Caco-2 (cell line): ENCODE measurements around the gene BMAL1. TPM values are rescaled to one million over a fixed set of nuclear protein-coding genes. Genes with fewer than 3 reads are reported as not detected.

ENCODE experiments used
- BruUV-seq: library from RNA; stranded (reverse); fragments of 400-500 nt; replicated peaks from 2 replicates; lab custom pipeline; 2021; lab: Mats Ljungman, UMichigan
- CTCF ChIA-PET: fragments of 300-600 bp; sonication (Branson Sonifier 250); formaldehyde crosslinking; loops from one replicate; lab custom pipeline; 2022; ENCODE audit warnings: antibody characterized with exemption; lab: Charles Lee
- POLR2A ChIA-PET: fragments of 300-600 bp; sonication (Branson Sonifier 250); formaldehyde crosslinking; loops from one replicate; lab custom pipeline; 2022; ENCODE audit warnings: antibody characterized with exemption; lab: Charles Lee
- DNase-seq, 2 experiments: peaks; one replicate each; pipeline versions ENCODE4 v3.0.0 to v3.0.0-alpha.2; 2020 to 2022
- H3K27me3 ChIP-seq: replicated peaks from 2 replicates; pipeline ENCODE4 v1.6.0; 2011; ENCODE audit warnings: low read length; ENCODE audit not compliant: control insufficient read depth, insufficient read depth
- H3K36me3 ChIP-seq: 2 replicates; pipeline ENCODE4 v1.5.1; 2011; ENCODE audit warnings: low read length; ENCODE audit not compliant: control insufficient read depth, insufficient read depth
- H3K4me1 ChIP-seq: fragments of 250-450 bp; sonication (Bioruptor Pico); 2 replicates; pipeline ENCODE4 v1.5.1; 2020; ENCODE audit warnings: mild to moderate bottlenecking
- H3K4me3 ChIP-seq: 2 replicates; pipeline ENCODE4 v1.5.1; 2011; ENCODE audit warnings: low read depth, mild to moderate bottlenecking, control low read depth, low read length
- H3K9me3 ChIP-seq: fragments of 250-450 bp; sonication (Bioruptor Pico); 2 replicates; pipeline ENCODE4 v1.5.1; 2020; ENCODE audit warnings: mild to moderate bottlenecking, moderate library complexity
- H3K27ac Mint-ChIP-seq: one replicate; pipeline ENCODE4 v1.8.0; 2022; ENCODE audit warnings: mixed read lengths; ENCODE audit not compliant: unreplicated experiment
- H3K27me3 Mint-ChIP-seq: one replicate; pipeline ENCODE4 v1.8.0; 2022; ENCODE audit warnings: mixed read lengths; ENCODE audit not compliant: insufficient read depth, unreplicated experiment
- H3K36me3 Mint-ChIP-seq: one replicate; pipeline ENCODE4 v1.8.0; 2022; ENCODE audit warnings: mild to moderate bottlenecking, mixed read lengths; ENCODE audit not compliant: insufficient read depth, unreplicated experiment
- H3K4me1 Mint-ChIP-seq: one replicate; pipeline ENCODE4 v1.8.0; 2022; ENCODE audit warnings: low read depth, mixed read lengths; ENCODE audit not compliant: unreplicated experiment
- H3K4me3 Mint-ChIP-seq: one replicate; pipeline ENCODE4 v1.8.0; 2022; ENCODE audit warnings: mild to moderate bottlenecking, moderate library complexity, mixed read lengths; ENCODE audit not compliant: unreplicated experiment
- H3K9me3 Mint-ChIP-seq: one replicate; pipeline ENCODE4 v1.8.0; 2022; ENCODE audit warnings: mixed read lengths; ENCODE audit not compliant: unreplicated experiment
- intact Hi-C: fragments of 100-400 bp; cut with micrococcal nuclease; formaldehyde crosslinking; loops from one replicate; pipeline ENCODE4 v1.10.0; 2022; ENCODE audit not compliant: unreplicated experiment
- total RNA-seq: library from RNA; stranded (reverse); gene quantifications from 2 replicates; pipeline ENCODE4 v1.2.3, GENCODE V29; 2022
- TF ChIP-seq, protein P1 (sequence below), 2 experiments: fragments of 200-600 bp in 1 of 2; IDR thresholded peaks; 1 replicate in 1 of 2; 2 replicates in 1 of 2; pipeline versions ENCODE4 v1.5.1 to v1.8.0; 2011 to 2022; ENCODE audit warnings: antibody characterized with exemption in 1 of 2, control low read depth in 1 of 2, inconsistent platforms in 1 of 2, low read depth in 1 of 2, low read length in 1 of 2, mild to moderate bottlenecking in 1 of 2, moderate library complexity in 1 of 2; ENCODE audit not compliant: insufficient read depth in 1 of 2, severe bottlenecking in 1 of 2, unreplicated experiment in 1 of 2

Gene BMAL1
- total RNA-seq, 1 experiment from 2014 or later: 17.9 TPM

DNA sequence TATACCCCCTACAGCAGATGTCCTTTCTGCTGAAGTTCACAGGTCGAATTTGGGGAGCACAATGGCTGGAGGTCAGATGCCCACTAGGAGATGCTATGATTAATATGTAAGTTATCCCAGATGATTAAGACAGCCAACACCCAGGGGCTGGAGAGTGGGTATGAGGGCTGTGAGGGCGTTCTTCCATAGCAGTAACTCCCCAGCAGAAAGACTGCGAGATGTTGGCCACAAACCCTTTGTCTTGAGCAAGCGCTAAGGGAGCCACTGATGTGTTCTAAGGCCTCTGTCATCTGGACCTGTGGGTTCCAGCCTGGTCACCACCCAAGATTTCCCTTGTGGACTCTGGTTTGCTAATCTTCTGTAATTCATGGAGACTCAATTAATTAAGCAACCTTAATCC lies 77.6 kb downstream of the BMAL1 start:
- H3K36me3 Mint-ChIP-seq: no peaks in the 10 kb centered on the region
- ChIA-PET CTCF (interaction anchor here (2.0 to 3.0 kb wide), 2 partner anchors 11 to 30 kb away, joined by 15 to 20 read pairs; no protein-coding TSS in a partner anchor), POLR2A (no interaction called here)
- H3K27me3 ChIP-seq: no peaks in the 10 kb centered on the region
- H3K4me1 ChIP-seq: no peaks in the 10 kb centered on the region
- no peaks in the 10 kb centered on the region for H3K4me1 Mint-ChIP-seq
- no peaks in the 10 kb centered on the region for H3K9me3 Mint-ChIP-seq
- no peak overlapping the region for H3K27ac Mint-ChIP-seq
- no TSS peak for BruUV-seq
- H3K27me3 Mint-ChIP-seq: no peaks in the 10 kb centered on the region
- TF ChIP-seq, protein P1, sequence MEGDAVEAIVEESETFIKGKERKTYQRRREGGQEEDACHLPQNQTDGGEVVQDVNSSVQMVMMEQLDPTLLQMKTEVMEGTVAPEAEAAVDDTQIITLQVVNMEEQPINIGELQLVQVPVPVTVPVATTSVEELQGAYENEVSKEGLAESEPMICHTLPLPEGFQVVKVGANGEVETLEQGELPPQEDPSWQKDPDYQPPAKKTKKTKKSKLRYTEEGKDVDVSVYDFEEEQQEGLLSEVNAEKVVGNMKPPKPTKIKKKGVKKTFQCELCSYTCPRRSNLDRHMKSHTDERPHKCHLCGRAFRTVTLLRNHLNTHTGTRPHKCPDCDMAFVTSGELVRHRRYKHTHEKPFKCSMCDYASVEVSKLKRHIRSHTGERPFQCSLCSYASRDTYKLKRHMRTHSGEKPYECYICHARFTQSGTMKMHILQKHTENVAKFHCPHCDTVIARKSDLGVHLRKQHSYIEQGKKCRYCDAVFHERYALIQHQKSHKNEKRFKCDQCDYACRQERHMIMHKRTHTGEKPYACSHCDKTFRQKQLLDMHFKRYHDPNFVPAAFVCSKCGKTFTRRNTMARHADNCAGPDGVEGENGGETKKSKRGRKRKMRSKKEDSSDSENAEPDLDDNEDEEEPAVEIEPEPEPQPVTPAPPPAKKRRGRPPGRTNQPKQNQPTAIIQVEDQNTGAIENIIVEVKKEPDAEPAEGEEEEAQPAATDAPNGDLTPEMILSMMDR (IDR thresholded peaks at IDR 0.05; ENCODE audit: insufficient read depth in 1 of 2, low read depth in 1 of 2, low read length in 1 of 2, severe bottlenecking in 1 of 2, unreplicated experiment in 1 of 2): no peak
- H3K9me3 ChIP-seq: no peaks in the 10 kb centered on the region
- DNase-seq: no peak
- H3K4me3 Mint-ChIP-seq: no peak overlapping the region
- no peaks in the 10 kb centered on the region; the same call in 1 of the 2 replicates for H3K36me3 ChIP-seq
- no peak overlapping the region for H3K4me3 ChIP-seq
- intact Hi-C loops: no loop called here

- TF ChIP-seq, protein P1 (IDR thresholded peaks at IDR 0.05; ENCODE audit: insufficient read depth in 1 of 2, low read depth in 1 of 2, low read length in 1 of 2, severe bottlenecking in 1 of 2, unreplicated experiment in 1 of 2): no peak
- Mint-ChIP-seq H3K4me1 (peaks cover 4% of the 10 kb centered on the region), H3K27ac (no peak overlapping the region), H3K27me3 (no peaks in the 10 kb centered on the region), H3K4me3 (no peak overlapping the region), H3K9me3 (no peaks in the 10 kb centered on the region), H3K36me3 (no peaks in the 10 kb centered on the region)
- POLR2A ChIA-PET: no interaction called here
- Histone ChIP-seq H3K4me3 (no peak overlapping the region), H3K9me3 (no peaks in the 10 kb centered on the region), H3K27me3 (no peaks in the 10 kb centered on the region), H3K4me1 (peaks cover 2% of the 10 kb centered on the region; the same call in 1 of the 2 replicates), H3K36me3 (no peaks in the 10 kb centered on the region; the same call in 1 of the 2 replicates)
- BruUV-seq: no TSS peak
- CTCF ChIA-PET: no interaction called here
- intact Hi-C loops: no loop called here
- DNase-seq: no peak
Measured at GRCh38 chr11:13357232-13357631, 79.6 kb downstream of the BMAL1 start.

DNA sequence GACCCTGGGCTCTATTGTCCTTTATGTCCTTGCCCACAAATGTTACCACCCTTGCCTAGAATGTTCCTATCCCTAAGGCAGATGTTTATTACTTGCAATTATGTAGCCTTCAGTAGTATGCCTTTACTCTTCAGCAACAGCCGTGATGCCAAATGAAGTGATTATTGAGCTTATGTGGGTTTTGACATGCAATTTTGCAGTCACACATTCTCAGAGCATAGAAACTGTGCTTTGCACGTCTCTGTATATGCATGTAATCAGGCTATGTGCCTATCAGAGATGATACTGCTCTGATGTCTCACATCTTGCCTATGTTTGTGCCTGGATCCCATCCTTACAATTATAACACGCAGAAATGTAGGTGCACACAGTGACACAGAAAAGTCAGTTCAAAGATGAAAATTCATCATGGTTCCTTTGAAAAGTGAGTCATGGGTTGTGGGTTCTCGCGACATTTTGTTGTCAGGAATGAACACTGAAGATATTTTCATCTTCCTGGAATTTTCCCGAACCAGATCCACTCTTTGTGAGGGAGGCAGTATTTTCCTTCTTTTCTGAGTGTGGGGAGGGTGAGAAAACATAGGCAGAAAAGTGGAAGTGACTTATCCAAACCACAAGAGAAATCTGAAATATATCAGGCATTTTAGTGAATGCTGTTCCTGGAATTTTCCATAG lies 81.1 kb downstream of the BMAL1 start:
- Mint-ChIP-seq H3K27me3 (no peaks in the 10 kb centered on the region), H3K4me3 (no peak overlapping the region), H3K4me1 (peaks cover 6% of the 10 kb centered on the region), H3K9me3 (no peaks in the 10 kb centered on the region), H3K36me3 (no peaks in the 10 kb centered on the region), H3K27ac (no peak overlapping the region)
- intact Hi-C loops: no loop called here
- H3K36me3 ChIP-seq: no peaks in the 10 kb centered on the region; the same call in 1 of the 2 replicates
- H3K4me3 ChIP-seq: no peak overlapping the region
- no TSS peak for BruUV-seq
- H3K27me3 ChIP-seq: no peaks in the 10 kb centered on the region
- no peak for DNase-seq
- peaks cover 5% of the 10 kb centered on the region; the same call in 1 of the 2 replicates for H3K4me1 ChIP-seq
- POLR2A ChIA-PET: no interaction called here
- no peaks in the 10 kb centered on the region for H3K9me3 ChIP-seq
- CTCF ChIA-PET: no interaction called here
- TF ChIP-seq, protein P1 (IDR thresholded peaks at IDR 0.05; ENCODE audit: insufficient read depth in 1 of 2, low read depth in 1 of 2, low read length in 1 of 2, severe bottlenecking in 1 of 2, unreplicated experiment in 1 of 2): no peak
